Islet of Langerhans (tissue), 1 donor: Measurements from ENCODE around the gene LMOD2.
A peak's percentile ranks its signal among the peaks of the same experiment; 100 is the strongest.
"Not testable (repeated sequence)": the region's sequence is repeated elsewhere in the genome, so short reads cannot be mapped to it uniquely, and the experiment has no call there.

Experiments
- FAIRE-seq: peaks from one replicate; lab custom pipeline; 2011; peaks lifted over from hg19 to GRCh38; lab: Jason Lieb, UNC

LMOD2 gene

GRCh38 chr7:123655614-123656013 is at the start of gene LMOD2:
Gene LMOD2, plus strand, starts transcription at chr7:123655866. Its CDS starts 98 bp downstream, at chr7:123655964.
- FAIRE-seq = no peak

DNA sequence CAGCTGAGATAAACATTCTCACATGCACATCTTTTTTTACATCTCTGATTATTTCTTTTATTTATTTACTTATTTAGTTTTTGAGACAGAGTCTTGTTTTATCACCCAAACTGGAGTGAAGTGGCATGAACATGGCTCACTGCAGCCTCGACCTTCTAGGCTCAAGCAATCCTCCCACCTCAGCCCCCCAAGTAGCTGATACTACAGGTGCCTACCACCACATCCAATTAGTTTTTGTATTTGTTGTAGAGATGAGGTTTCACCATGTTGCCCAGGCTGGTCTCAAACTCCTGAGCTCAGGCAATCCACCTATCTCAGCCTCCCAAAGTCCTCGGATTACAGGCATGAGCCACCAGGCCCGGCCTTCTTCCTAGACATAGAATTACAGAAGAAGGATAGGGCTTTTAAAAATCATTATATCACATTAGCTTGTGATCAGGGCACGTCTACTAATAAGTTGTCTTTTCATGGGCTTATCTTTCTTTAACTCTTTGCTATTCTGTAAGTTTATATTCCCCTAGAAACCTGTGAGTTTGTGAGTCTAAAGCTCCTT is 48.2 kb upstream of the LMOD2 start:
- no peak for FAIRE-seq

DNA sequence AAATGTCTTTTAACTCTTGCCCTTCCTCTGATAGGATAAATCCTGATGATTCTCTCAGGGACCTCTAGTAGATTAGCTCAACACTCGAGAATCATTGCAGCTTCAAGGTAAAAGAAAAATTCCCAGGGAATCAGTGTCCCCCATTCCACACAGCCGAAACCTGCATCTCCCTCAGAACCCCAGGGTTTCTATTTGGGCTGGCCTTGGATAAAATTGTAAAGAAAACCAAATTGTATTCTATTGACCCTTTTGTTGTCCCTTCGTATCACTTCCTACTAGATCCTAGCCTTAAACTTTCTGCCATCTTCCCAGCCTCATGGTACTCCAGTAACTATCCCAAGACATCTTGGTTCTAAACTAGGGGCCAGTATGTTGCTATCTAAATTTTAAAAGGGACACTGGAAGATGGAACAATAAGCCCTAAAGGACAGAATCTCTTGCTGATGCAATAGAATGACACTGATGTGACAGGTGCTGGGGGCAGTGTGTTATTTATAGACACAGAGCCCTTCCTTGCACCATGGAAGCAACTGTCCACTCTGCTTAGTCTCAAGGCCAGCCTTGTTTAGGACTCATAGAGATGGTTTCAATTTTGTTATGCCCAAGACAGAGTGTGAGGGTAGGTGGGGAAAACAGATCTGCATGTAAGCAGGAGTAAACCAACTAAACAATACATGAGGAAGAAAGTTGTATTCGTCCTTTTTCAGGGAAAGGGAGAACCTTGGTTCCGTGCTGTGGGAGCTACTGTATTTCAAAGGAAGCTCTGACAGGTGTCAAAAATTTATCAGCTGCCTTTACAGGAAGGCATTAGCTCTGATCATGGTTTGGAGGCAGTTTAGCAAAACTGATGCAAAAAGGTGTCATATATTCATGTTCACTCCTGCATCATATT is 46.4 kb upstream of the LMOD2 start:
- FAIRE-seq = no peak

DNA sequence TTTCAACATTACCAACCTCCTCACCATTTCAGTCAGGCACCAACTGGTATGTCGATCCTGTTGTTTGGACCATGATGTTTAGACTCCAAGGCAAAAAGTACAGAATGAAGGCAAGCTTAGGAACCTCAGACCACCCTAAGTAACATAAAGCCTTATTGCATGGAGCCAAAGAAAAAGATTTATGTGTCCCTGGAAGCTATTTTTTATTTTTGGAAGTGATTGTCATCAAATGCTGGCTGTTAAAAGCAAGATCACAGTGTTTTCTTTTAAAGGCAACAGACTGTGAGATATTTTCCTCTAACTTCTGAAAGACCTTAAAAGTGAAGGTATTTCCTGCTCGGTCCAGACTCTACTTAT is 45.8 kb upstream of the LMOD2 start:
- FAIRE-seq = no peak

DNA sequence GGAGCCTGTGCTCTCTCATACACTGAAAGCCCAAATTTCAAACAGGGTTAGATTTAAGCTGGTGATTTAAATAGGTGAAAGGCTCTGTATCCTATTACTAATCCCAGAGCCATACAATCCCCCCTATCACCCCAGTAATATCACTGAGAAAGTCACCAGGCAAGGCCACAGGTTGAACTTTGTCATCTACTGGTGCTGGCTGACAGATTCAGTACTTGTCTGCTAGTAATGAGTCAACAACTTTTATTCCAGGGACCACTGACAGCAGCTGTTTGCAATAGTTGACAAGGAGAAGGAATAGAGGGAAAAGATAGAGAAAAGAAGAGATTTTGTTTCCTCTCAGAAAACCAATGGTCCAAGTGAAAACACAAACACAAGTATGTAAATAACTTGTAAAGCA is 43.6 kb upstream of the LMOD2 start:
- FAIRE-seq = no peak

DNA sequence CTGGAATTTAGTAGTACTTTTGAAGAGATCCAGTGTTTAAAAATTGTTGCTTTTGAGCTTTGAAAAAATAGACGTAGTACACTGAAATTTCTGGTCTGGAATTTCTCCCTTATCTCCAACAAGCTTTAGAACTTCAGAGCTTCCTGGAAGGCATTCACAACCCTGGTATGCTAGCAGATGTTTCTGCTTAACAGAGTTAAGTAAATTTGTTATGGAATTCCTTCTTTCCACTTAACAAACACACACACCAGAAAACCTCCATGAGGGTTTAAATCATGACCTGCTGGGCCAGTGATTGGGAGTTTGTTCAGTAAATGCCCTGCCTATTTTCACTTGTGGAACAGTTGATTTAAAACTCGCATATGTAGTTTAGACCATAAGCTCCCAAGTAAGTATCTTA is 40.3 kb upstream of the LMOD2 start:
- no peak for FAIRE-seq

DNA sequence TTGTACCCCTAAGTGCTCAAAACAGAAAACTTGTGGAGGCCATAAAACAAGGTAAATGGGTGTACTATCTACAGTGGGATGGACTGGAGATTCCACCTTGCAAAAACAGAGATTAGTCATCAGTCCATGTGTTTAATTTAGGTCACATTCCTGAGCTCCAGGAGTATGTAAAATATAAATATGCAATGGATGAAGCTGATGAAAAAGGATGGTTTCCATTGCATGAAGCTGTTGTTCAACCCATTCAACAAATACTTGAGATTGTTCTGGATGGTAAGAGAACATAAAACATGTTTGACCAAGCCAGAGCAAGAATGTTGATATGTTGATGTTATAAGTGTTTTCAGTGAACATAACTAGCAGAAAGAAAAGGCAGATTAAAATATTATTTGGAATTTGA is 39.4 kb upstream of the LMOD2 start:
- FAIRE-seq = no peak

DNA sequence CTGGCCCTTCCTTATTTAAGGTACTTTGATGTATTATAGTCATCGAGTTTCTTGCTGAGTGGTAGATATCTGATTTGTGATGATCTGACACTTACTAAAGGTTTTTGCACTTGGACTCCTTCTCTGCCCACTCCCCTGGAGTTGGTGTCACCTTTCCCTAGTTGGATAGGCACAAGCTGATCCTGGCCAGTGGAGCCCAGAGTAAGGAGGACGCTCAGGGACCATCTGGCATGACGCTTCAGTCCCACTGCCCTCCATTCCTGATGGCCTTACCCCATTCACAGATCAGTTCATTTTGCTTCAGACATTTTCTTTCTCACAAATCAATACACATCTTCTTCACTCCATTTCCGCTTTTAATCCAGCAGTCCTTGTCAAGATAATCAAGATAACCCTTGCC is 34.0 kb upstream of the LMOD2 start:
- FAIRE-seq = no peak

GRCh38 chr7:123622660-123623386 is 32.8 kb upstream of the LMOD2 start:
- FAIRE-seq = peak; percentile 97

GRCh38 chr7:123624527-123625183 is 31.0 kb upstream of the LMOD2 start:
- FAIRE-seq = no peak

GRCh38 chr7:123625254-123625653 is 30.4 kb upstream of the LMOD2 start:
- no peak for FAIRE-seq

GRCh38 chr7:123627851-123628250 is 27.8 kb upstream of the LMOD2 start:
- FAIRE-seq = no peak

DNA sequence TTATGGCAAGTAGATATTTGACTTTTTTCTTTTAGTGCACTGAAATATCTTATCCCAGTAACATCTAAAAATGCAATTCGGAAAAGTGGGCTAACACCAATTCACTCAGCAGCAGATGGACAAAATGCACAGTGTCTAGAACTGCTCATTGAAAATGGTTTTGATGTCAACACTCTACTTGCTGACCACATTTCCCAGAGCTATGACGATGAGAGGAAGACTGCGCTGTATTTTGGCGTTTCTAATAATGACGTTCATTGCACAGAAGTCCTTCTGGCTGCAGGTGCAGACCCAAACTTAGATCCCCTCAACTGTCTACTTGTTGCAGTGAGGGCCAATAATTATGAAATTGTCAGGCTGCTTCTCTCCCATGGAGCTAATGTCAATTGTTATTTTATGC is 26.8 kb upstream of the LMOD2 start:
- no peak for FAIRE-seq

- no peak for FAIRE-seq
Measured at GRCh38 chr7:123629281-123629680, 26.4 kb upstream of the LMOD2 start.

DNA sequence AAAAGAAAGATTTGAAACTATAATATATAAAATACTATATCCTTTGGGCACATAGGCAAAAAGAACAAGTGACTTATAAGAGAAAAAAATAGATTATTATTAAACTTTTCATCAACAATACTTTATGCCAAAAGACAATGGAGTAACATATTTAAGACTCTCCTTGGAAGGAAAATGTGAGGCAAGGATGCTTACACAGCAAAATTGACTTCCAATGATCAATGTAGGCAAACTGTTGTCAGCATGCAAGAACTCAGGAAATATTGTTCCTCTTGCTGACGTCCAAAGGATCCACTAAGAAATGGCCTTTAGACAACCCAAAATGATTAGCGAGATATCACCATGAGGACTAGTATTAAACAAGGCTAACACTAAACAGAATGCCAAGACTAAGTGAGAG is 22.9 kb upstream of the LMOD2 start:
- FAIRE-seq = no peak

DNA sequence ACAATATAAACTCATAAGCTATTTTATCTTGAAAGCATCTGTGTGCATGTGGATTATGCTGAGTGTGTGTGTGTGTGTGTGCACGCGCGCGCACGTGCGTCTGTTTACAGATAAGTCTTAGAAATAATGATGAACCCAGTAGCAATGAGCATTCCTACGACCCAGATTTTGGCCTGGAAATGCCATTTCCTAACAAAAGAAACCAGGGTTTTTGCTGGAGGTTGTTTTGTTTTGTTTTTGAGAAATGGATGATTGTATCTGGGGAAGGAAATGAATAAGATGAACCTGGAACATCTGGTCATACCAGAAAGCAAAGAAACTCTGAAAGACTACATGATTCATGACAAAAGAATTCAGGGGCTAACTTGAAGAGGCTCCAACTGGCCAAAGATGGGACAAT is 22.1 kb upstream of the LMOD2 start:
- no peak for FAIRE-seq

DNA sequence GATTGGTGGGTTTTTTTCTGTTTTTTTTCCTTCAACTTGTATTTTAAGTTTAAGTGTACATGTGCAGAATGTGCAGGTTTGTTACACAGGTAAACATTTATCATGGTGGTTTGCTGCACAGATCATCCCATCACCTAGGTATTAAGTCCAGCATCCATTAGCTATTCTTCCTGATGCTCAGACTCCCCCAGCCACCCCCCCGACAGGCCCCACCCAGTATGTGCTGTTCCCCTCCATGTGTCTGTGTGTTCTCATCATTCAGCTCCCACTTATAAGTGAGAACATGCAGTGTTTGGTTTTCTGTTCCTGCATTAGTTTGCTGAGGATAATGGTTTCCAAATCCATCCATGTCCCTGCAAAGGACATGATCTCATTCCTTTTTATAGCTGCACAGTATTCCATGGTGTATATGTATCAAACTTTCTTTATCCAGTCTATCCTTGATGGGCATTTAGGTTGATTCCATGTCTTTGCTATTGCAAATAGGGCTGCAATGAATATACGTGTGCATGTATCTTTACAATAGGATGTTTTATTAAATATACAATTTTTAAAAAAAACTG is 21.6 kb upstream of the LMOD2 start:
- FAIRE-seq = not testable (repeated sequence)

DNA sequence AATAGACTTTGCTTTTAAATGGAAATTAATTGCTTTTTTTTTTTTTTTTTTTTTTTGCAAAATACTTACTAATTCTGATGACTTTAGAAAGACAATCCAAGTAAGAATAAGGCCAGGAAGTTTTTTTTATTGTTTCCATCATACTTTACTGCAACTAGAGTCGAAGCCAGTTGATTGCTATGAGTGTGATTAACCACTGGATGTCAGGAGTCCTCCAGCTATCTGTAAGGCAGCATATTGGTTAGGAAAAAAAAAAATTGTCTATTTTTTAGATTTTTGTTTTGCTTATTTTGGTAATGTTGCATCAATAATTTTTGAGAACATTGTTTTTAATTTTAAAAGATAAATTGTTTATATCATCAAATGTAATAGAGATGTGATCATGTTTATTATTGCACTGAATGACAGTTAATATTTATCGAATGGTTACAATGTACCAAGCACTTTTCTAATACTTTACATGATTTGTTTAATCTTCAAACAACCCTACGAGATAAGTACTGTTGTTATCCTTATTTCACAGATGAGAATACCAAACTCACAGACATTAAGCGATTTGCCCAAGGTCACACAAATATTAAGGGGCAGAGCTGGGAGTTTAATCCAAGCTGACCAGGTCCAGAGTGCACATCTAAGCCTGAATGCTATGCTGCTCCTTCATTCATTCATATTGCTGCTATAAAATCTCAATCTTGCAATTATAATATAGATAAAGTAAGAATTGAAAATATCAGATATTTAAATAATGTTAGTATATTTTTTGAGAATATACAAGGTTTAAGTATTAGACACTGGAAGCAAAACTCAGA is 19.9 kb upstream of the LMOD2 start:
- FAIRE-seq = peak; percentile 94

- no peak for FAIRE-seq
Measured at GRCh38 chr7:123637203-123637602, 18.5 kb upstream of the LMOD2 start.

GRCh38 chr7:123637878-123638277 is 17.8 kb upstream of the LMOD2 start:
- no peak for FAIRE-seq

- FAIRE-seq = no peak
Measured at GRCh38 chr7:123639631-123640030, 16.0 kb upstream of the LMOD2 start.

DNA sequence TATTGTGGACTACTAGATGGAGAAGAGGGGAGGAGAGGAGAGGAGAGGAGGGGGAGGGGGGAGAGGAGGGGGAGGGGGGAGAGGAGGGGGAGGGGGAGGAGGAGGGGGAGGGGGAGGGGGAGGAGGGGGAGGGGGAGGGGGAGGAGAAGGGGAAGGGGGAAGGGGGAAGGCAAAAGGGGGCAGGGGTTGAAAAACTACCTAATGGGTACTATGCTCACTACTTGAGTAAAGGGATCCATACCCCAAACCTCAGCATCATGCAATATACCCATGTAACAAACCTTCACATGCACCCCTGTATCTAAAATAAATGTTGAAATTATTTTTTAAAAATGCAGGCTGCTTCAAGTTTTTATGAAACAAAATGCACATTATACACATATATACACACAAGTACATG is 15.1 kb upstream of the LMOD2 start:
- FAIRE-seq = no peak
